Endothelial cell of umbilical vein (primary cell): ENCODE measurements around the gene NFX1. TPM values are rescaled to one million over a fixed set of nuclear protein-coding genes. Genes with fewer than 3 reads are reported as not detected.

Experiments
- BruUV-seq: library from RNA; stranded (reverse); fragments of 400-500 nt; replicated peaks from 2 replicates; lab custom pipeline; 2021; lab: Mats Ljungman, UMichigan
- CTCF ChIA-PET: fragments of 300-600, 350-600 bp; sonication (Branson Sonifier 250); formaldehyde crosslinking; loops from one replicate; lab custom pipeline; 2021; ENCODE audit warnings: antibody characterized with exemption, inconsistent platforms; lab: Charles Lee
- POLR2A ChIA-PET: fragments of 300-600, 350-600 bp; sonication (Branson Sonifier 250); formaldehyde crosslinking; loops from one replicate; lab custom pipeline; 2021; ENCODE audit warnings: antibody characterized with exemption, inconsistent platforms; lab: Charles Lee
- DNase-seq: peaks from one replicate; pipeline ENCODE4 v3.0.0-alpha.2; 2011; ENCODE audit warnings: low read depth, low spot score
- FAIRE-seq: peaks from 2 replicates; lab custom pipeline; 2011; peaks lifted over from hg19 to GRCh38; lab: Jason Lieb, UNC
- H2AFZ ChIP-seq: 2 replicates; pipeline ENCODE4 v1.6.0; 2012; ENCODE audit warnings: low read depth, low read length, control low read depth, inconsistent platforms
- H3K27ac ChIP-seq: 2 replicates; pipeline ENCODE4 v1.5.1; 2011; ENCODE audit warnings: low read depth, mild to moderate bottlenecking, control low read depth, low read length, moderate library complexity; ENCODE audit not compliant: insufficient read depth
- H3K27me3 ChIP-seq, 2 experiments: 2 replicates each; pipeline versions ENCODE4 v1.6.0 to v1.6.1; 2011; ENCODE audit warnings: low read length in 2 of 2, mixed read lengths in 1 of 2; ENCODE audit not compliant: control insufficient read depth in 2 of 2, insufficient read depth in 2 of 2
- H3K36me3 ChIP-seq, 2 experiments: 2 replicates in 1 of 2; 3 replicates in 1 of 2; pipeline ENCODE4 v1.5.1; 2011; ENCODE audit warnings: low read length in 2 of 2, mild to moderate bottlenecking in 1 of 2, moderate library complexity in 1 of 2; ENCODE audit not compliant: control insufficient read depth in 2 of 2, insufficient read depth in 2 of 2; ENCODE audit errors: extremely low read depth in 1 of 2
- H3K4me1 ChIP-seq: 3 replicates; pipeline ENCODE4 v1.5.1; 2011; ENCODE audit warnings: mild to moderate bottlenecking, low read length; ENCODE audit not compliant: control insufficient read depth, insufficient read depth; ENCODE audit errors: extremely low read depth
- H3K4me2 ChIP-seq: 2 replicates; pipeline ENCODE4 v1.6.1; 2011; ENCODE audit warnings: low read length, control low read depth, mixed read lengths; ENCODE audit not compliant: insufficient read depth
- H3K4me3 ChIP-seq, 3 experiments: fragments of 200-600 bp in 1 of 3; sonication (generic), shearing (Covaris generic) in 1 of 3; replicated peaks in 1 of 3; 2 replicates each; pipeline ENCODE4 v1.5.1; 2011 to 2016; ENCODE audit warnings: control low read depth in 3 of 3, low read length in 3 of 3, mild to moderate bottlenecking in 2 of 3, inconsistent platforms in 1 of 3, low read depth in 1 of 3, moderate library complexity in 1 of 3; ENCODE audit not compliant: insufficient read depth in 1 of 3
- H3K79me2 ChIP-seq: 2 replicates; pipeline ENCODE4 v1.6.0; 2012; ENCODE audit warnings: low read length, inconsistent platforms; ENCODE audit not compliant: control insufficient read depth, insufficient read depth
- H3K9ac ChIP-seq: replicated peaks from 2 replicates; pipeline ENCODE3; 2011; ENCODE audit warnings: low read length, control low read depth; ENCODE audit not compliant: insufficient read depth; ENCODE audit errors: extremely low read depth
- H3K9me1 ChIP-seq: replicated peaks from 3 replicates; pipeline ENCODE4 v1.6.0; 2011; ENCODE audit warnings: mild to moderate bottlenecking, low read length; ENCODE audit not compliant: control insufficient read depth, insufficient read depth; ENCODE audit errors: extremely low read depth
- H3K9me3 ChIP-seq: replicated peaks from 2 replicates; pipeline ENCODE4 v1.5.1; 2012; ENCODE audit warnings: low read length, inconsistent platforms; ENCODE audit not compliant: control insufficient read depth, insufficient read depth
- H4K20me1 ChIP-seq: replicated peaks from 2 replicates; pipeline ENCODE3; 2011; ENCODE audit warnings: mild to moderate bottlenecking, low read length; ENCODE audit not compliant: control insufficient read depth, insufficient read depth; ENCODE audit errors: extremely low read depth
- EZH2 ChIP-seq: IDR thresholded peaks from 2 replicates; pipeline ENCODE4 v1.6.1; 2012; ENCODE audit warnings: borderline replicate concordance, low read depth, mild to moderate bottlenecking, moderate library complexity, low read length, inconsistent platforms; ENCODE audit not compliant: severe bottlenecking
- FOS ChIP-seq: IDR thresholded peaks from 2 replicates; pipeline ENCODE4 v1.6.1; 2011; ENCODE audit warnings: mild to moderate bottlenecking, low read length, moderate library complexity, borderline replicate concordance; ENCODE audit not compliant: insufficient read depth
- GATA2 ChIP-seq: IDR thresholded peaks from 2 replicates; pipeline ENCODE4 v1.7.0; 2011; ENCODE audit warnings: low read depth, mild to moderate bottlenecking, moderate library complexity, mixed read lengths, low read length; ENCODE audit not compliant: insufficient read length, insufficient read depth
- JUN ChIP-seq: IDR thresholded peaks from 2 replicates; pipeline ENCODE4 v1.6.1; 2011; ENCODE audit warnings: borderline replicate concordance, low read depth; ENCODE audit not compliant: insufficient read length, insufficient read depth
- MYC ChIP-seq: IDR thresholded peaks from one replicate; pipeline ENCODE4 v1.6.1; 2011; ENCODE audit warnings: mild to moderate bottlenecking, low read depth, low read length
- POLR2A ChIP-seq: IDR thresholded peaks from 2 replicates; pipeline ENCODE4 v1.6.1; 2012; ENCODE audit warnings: low read depth, mild to moderate bottlenecking, control low read depth, low read length
- POLR2AphosphoS5 ChIP-seq: IDR thresholded peaks from 2 replicates; pipeline ENCODE4 v1.6.1; 2012; ENCODE audit warnings: low read depth, mild to moderate bottlenecking, control low read depth, low read length, moderate library complexity; ENCODE audit not compliant: insufficient read depth
- dilution Hi-C: fragments of 300-500 bp; cut with MboI; formaldehyde crosslinking; loops from one replicate; pipeline ENCODE4 v1.15.0; 2019; ENCODE audit warnings: low sequenced_read_pairs; ENCODE audit not compliant: extremely low pct_ligation_motif_present
- intact Hi-C: fragments of 100-400 bp; cut with micrococcal nuclease; formaldehyde crosslinking; loops from one replicate; pipeline ENCODE4 v1.10.0; 2022
- polyA plus RNA-seq, 4 experiments: library from polyadenylated mRNA; depleted of rRNA in 3 of 4; stranded (reverse) in 3 of 4; unstranded in 1 of 4; fragments of >200 nt; gene quantifications; 2 replicates each; pipeline versions ENCODE4 v1.2.1 to v1.2.3, GENCODE V29; 2011 to 2012; ENCODE audit warnings: missing spikeins in 1 of 4
- total RNA-seq: library from RNA; stranded (reverse); gene quantifications from 2 replicates; pipeline ENCODE4 v1.2.3, GENCODE V29; 2021
- TF ChIP-seq, protein P1 (sequence below), 2 donors: IDR thresholded peaks; 1 replicate in 1 of 2; 2 replicates in 1 of 2; pipeline ENCODE4 v1.5.1; 2011; ENCODE audit warnings: low read length in 2 of 2, mild to moderate bottlenecking in 2 of 2, moderate library complexity in 2 of 2, control low read depth in 1 of 2, inconsistent platforms in 1 of 2, low read depth in 1 of 2; ENCODE audit not compliant: insufficient read depth in 1 of 2; ENCODE audit errors: extremely low read depth in 1 of 2
- TF ChIP-seq, protein P2 (sequence below): IDR thresholded peaks from 2 replicates; pipeline ENCODE4 v1.6.1; 2011; ENCODE audit not compliant: insufficient read depth, insufficient read length

Gene NFX1
- total and polyA plus RNA-seq, 2 donors (not counting 3 experiments of a cell fraction or from before 2014, with no cell fraction given), result 19.3 to 21.7 TPM

DNA sequence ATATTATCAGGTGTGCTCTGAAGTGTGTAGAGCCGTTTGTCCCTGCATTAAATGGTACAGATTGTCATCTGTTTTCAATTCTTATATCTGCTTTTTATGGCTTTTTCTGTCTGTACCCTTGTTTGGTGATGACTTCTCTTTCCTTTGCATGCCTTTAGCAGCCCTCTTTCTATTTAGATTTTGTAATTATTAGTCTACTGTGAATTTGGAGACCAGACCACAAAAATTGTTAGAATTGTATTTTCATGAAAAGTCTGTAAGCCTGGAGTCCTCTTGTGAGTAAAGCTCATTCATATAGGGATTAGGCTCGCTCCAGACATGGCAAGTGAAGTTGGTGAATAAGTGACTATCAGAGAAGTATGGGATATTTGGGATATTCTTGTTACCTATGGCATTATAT is 41.7 kb downstream of the NFX1 start:
- TF ChIP-seq EZH2 (no peak), POLR2A (no peak), GATA2 (no peak), MYC (no peak), FOS (no peak), POLR2AphosphoS5 (no peak), JUN (no peak)
- TF ChIP-seq, protein P1, sequence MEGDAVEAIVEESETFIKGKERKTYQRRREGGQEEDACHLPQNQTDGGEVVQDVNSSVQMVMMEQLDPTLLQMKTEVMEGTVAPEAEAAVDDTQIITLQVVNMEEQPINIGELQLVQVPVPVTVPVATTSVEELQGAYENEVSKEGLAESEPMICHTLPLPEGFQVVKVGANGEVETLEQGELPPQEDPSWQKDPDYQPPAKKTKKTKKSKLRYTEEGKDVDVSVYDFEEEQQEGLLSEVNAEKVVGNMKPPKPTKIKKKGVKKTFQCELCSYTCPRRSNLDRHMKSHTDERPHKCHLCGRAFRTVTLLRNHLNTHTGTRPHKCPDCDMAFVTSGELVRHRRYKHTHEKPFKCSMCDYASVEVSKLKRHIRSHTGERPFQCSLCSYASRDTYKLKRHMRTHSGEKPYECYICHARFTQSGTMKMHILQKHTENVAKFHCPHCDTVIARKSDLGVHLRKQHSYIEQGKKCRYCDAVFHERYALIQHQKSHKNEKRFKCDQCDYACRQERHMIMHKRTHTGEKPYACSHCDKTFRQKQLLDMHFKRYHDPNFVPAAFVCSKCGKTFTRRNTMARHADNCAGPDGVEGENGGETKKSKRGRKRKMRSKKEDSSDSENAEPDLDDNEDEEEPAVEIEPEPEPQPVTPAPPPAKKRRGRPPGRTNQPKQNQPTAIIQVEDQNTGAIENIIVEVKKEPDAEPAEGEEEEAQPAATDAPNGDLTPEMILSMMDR (IDR thresholded peaks at IDR 0.05; ENCODE audit: extremely low read depth in 1 of 2, insufficient read depth in 1 of 2, low read depth in 1 of 2, low read length in 2 of 2), result no peak
- TF ChIP-seq, protein P2, sequence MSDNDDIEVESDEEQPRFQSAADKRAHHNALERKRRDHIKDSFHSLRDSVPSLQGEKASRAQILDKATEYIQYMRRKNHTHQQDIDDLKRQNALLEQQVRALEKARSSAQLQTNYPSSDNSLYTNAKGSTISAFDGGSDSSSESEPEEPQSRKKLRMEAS, result no peak
- Histone ChIP-seq H3K9me3 (no peaks in the 10 kb centered on the region), H3K4me2 (peak overlapping the region; percentile 24), H3K27ac (peak overlapping the region; percentile 46), H4K20me1 (no peaks in the 10 kb centered on the region), H3K36me3 (peaks cover 0 to 2% of the 10 kb centered on the region in 2 experiments), H3K4me3 (no peak overlapping the region), H3K79me2 (no peaks in the 10 kb centered on the region), H3K9ac (no peak overlapping the region), H3K27me3 (no peaks in the 10 kb centered on the region), H3K4me1 (peaks cover 48% of the 10 kb centered on the region), H3K9me1 (no peaks in the 10 kb centered on the region), H2AFZ (no peak overlapping the region)
- intact Hi-C loops (loop anchor here (2.0 kb wide), 1 partner anchor 67 kb away; the partner anchor contains the start of genes BAG1 and CHMP5), dilution Hi-C loops (no loop called here)
- DNase-seq, result no peak
- FAIRE-seq, result no peak
- CTCF ChIA-PET, result interaction anchor here (0.6 to 3.2 kb wide), 7 partner anchors 11 to 135 kb away, joined by 3 to 13 read pairs (median 6); partner anchors contain the start of gene NFX1
- BruUV-seq, result no TSS peak
- POLR2A ChIA-PET, result no interaction called here
